Glomerular visceral epithelial cell (primary cell): ENCODE measurements around the gene HTD2.
"Not testable (repeated sequence)": the region's sequence is repeated elsewhere in the genome, so short reads cannot be mapped to it uniquely, and the experiment has no call there.

Experiments
- DNase-seq: peaks from one replicate; pipeline ENCODE4 v3.0.0-alpha.2; 2016; ENCODE audit errors: extremely low spot score

Gene HTD2

GRCh38 chr3:58332575-58333188, 26.4 kb downstream of the HTD2 start, which contains the start of gene PXK:
Gene PXK, plus strand, starts transcription at chr3:58332892. Its CDS starts 97 bp downstream, at chr3:58332989.
- DNase-seq, result peak; percentile 74

GRCh38 chr3:58333206-58334012, 27.1 kb downstream of the HTD2 start:
- no peak for DNase-seq

GRCh38 chr3:58334013-58334321, 27.6 kb downstream of the HTD2 start:
- DNase-seq, result no peak

- no peak for DNase-seq
Measured at GRCh38 chr3:58334506-58334884, 28.2 kb downstream of the HTD2 start.

GRCh38 chr3:58335652-58335947, 29.3 kb downstream of the HTD2 start:
- no peak for DNase-seq

- DNase-seq, result peak; percentile 82
Measured at GRCh38 chr3:58336135-58336882, 30.0 kb downstream of the HTD2 start.

GRCh38 chr3:58337190-58337589, 30.9 kb downstream of the HTD2 start:
- no peak for DNase-seq

GRCh38 chr3:58339146-58339545, 32.8 kb downstream of the HTD2 start:
- DNase-seq, result not testable (repeated sequence)

- DNase-seq, result no peak
Measured at GRCh38 chr3:58340594-58341244, 34.4 kb downstream of the HTD2 start.

GRCh38 chr3:58341376-58341775, 35.1 kb downstream of the HTD2 start:
- no peak for DNase-seq

- no peak for DNase-seq
Measured at GRCh38 chr3:58342676-58343075, 36.4 kb downstream of the HTD2 start.

- no peak for DNase-seq
Measured at GRCh38 chr3:58345457-58345856, 39.1 kb downstream of the HTD2 start.

- DNase-seq, result no peak
Measured at GRCh38 chr3:58346368-58346767, 40.0 kb downstream of the HTD2 start.

GRCh38 chr3:58347984-58348383, 41.7 kb downstream of the HTD2 start:
- no peak for DNase-seq

- DNase-seq, result no peak
Measured at GRCh38 chr3:58349792-58350626, 43.7 kb downstream of the HTD2 start.

GRCh38 chr3:58350627-58351013, 44.3 kb downstream of the HTD2 start:
- DNase-seq, result no peak

GRCh38 chr3:58351920-58352319, 45.6 kb downstream of the HTD2 start:
- no peak for DNase-seq

- DNase-seq, result no peak
Measured at GRCh38 chr3:58352626-58353025, 46.3 kb downstream of the HTD2 start.

- no peak for DNase-seq
Measured at GRCh38 chr3:58353722-58354553, 47.6 kb downstream of the HTD2 start.

- DNase-seq, result no peak
Measured at GRCh38 chr3:58355179-58355578, 48.9 kb downstream of the HTD2 start.

- no peak for DNase-seq
Measured at GRCh38 chr3:58356054-58356453, 49.7 kb downstream of the HTD2 start.
